IPS-18a (cell line): Measurements from ENCODE around the gene KCNN4.

Source experiments
- H3K27ac ChIP-seq: one replicate; pipeline ENCODE4 v1.5.1; 2013; ENCODE audit warnings: low read length
- H3K27me3 ChIP-seq: one replicate; pipeline ENCODE4 v1.6.1; 2013; ENCODE audit warnings: mild to moderate bottlenecking, low read length; ENCODE audit not compliant: control insufficient read depth, insufficient read depth
- H3K36me3 ChIP-seq: one replicate; pipeline ENCODE4 v1.6.1; 2013; ENCODE audit warnings: low read depth, low read length; ENCODE audit not compliant: control insufficient read depth
- H3K4me1 ChIP-seq: one replicate; pipeline ENCODE4 v1.6.1; 2013; ENCODE audit warnings: low read depth, low read length; ENCODE audit not compliant: control insufficient read depth
- H3K4me3 ChIP-seq: one replicate; pipeline ENCODE4 v1.5.1; 2013; ENCODE audit warnings: low read length
- H3K9ac ChIP-seq: one replicate; pipeline ENCODE4 v1.6.1; 2013; ENCODE audit warnings: mild to moderate bottlenecking, low read length, moderate library complexity
- H3K9me3 ChIP-seq: one replicate; pipeline ENCODE4 v1.6.1; 2013; ENCODE audit warnings: low read depth, low read length; ENCODE audit not compliant: control insufficient read depth

KCNN4 gene

DNA sequence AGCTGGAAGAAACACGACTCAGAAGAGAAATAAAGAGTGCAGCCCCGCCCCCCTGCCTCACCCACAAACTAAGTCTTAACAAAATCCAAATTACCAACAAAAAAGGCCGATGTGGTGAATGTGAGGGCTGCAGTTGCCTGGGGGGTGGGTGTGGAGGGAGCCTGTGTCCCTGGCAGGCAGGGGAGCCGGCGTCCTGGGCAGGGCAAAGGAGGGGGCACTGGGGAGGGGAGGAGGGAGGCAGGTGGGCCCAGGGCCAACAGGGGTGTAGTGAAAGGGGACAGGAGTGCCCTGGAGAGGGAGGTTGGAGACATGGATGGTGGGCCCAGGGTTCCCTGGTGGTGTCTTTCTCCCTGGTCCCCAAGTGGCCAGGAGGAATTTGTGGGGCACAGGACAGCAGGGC is 60.9 kb downstream of the KCNN4 start:
- Histone ChIP-seq H3K27me3 (no peaks in the 10 kb centered on the region), H3K9me3 (no peaks in the 10 kb centered on the region), H3K36me3 (no peaks in the 10 kb centered on the region), H3K4me3 (no peak overlapping the region), H3K4me1 (no peaks in the 10 kb centered on the region), H3K9ac (no peak overlapping the region), H3K27ac (no peak overlapping the region)

DNA sequence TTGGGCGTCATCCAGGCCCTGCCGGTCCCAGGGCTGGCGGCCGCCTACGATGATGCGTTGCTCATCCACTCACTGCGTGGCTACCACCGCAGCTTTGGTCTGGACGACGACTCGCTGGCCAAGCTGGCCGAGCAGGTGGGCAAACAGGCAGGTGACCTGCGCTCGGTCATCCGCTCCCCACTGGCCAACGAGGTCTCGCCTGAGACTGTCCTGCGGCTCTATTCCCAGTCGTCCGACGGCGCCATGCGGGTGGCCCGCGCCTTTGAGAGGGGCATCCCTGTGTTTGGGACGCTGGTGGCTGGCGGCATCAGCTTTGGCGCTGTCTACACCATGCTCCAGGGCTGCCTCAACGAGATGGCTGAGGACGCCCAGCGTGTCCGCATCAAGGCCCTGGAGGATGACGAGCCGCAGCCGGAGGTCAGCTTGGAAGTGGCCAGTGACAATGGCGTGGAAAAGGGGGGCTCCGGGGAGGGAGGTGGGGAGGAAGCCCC is 61.4 kb downstream of the KCNN4 start:
- H3K4me3 ChIP-seq: no peak overlapping the region
- no peak overlapping the region for H3K9ac ChIP-seq
- no peaks in the 10 kb centered on the region for H3K9me3 ChIP-seq
- H3K27me3 ChIP-seq: no peaks in the 10 kb centered on the region
- H3K36me3 ChIP-seq: no peaks in the 10 kb centered on the region
- no peak overlapping the region for H3K27ac ChIP-seq
- H3K4me1 ChIP-seq: no peaks in the 10 kb centered on the region

DNA sequence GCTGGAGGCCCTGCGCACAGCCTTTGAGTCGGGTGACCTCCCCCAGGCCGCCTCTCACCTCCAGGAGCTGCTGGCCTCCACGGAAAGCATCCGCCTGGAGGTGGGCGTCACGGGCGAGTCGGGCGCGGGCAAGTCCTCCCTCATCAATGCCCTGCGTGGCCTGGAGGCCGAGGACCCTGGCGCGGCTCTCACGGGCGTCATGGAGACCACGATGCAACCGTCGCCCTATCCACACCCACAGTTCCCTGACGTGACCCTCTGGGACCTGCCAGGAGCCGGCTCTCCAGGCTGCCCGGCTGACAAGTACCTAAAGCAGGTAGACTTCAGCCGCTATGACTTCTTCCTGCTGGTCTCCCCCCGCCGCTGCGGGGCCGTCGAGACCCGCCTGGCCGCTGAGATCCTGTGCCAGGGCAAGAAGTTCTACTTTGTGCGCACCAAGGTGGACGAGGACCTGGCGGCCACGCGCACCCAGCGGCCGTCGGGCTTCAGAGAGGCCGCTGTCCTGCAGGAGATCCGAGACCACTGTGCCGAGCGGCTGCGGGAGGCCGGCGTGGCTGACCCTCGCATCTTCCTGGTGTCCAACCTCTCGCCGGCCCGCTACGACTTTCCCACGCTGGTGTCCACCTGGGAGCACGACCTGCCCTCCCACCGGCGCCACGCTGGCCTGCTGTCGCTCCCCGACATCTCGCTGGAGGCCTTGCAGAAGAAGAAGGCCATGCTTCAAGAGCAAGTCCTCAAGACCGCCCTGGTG is 62.0 kb downstream of the KCNN4 start:
- no peak overlapping the region for H3K9ac ChIP-seq
- H3K4me1 ChIP-seq: no peaks in the 10 kb centered on the region
- no peak overlapping the region for H3K27ac ChIP-seq
- no peaks in the 10 kb centered on the region for H3K9me3 ChIP-seq
- no peaks in the 10 kb centered on the region for H3K36me3 ChIP-seq
- no peaks in the 10 kb centered on the region for H3K27me3 ChIP-seq
- H3K4me3 ChIP-seq: no peak overlapping the region
